ENCODE results near the gene TCF25.

TCF25 gene

DNA sequence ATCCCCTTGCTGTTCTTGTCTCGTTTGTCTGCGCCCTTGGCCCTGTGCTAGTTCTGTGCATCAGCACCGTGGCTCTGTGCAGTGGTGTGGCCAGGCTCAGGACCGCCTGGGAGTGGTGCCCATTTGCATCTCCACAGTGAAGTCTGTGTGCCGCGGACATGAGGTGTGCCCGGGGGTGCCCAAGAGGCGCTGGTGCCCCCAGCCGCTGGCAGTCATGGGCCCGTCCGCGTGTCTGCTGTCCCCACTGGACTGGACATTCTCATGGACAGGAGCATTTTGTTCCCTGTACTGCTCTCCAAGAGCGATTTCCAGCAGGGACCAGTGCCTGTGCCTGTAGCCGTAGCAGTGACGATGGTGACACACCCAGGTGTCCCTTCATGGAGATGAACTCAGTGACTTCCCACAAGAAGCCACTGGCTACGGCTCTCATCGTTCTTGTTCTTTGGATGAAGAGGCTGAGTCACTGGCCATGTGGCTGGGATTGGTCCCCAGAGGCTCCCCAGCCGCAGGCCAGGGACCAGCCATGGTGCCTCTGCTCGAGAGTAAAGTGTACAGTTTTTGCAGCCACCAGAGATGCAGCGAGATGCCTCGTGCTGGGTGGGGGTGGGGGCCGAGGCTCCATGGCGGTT lies 32.2 kb downstream of the TCF25 start:
- Histone ChIP-seq H3K27me3 (ENCODE audit: insufficient read depth, low read depth) (no peaks in the 10 kb centered on the region), H3K36me3 (ENCODE audit: insufficient read depth) (no peaks in the 10 kb centered on the region), H4K20me1 (ENCODE audit: insufficient read depth) (no peaks in the 10 kb centered on the region), H3K4me3 (IDR thresholded peaks at IDR 0.05; ENCODE audit: insufficient read depth, low read depth, low read length) (no peak overlapping the region), H3K4me1 (ENCODE audit: low read depth, poor library complexity, severe bottlenecking) (no peaks in the 10 kb centered on the region), H3K9ac (no peak overlapping the region), H3K79me2 (ENCODE audit: insufficient read depth, low read depth) (no peaks in the 10 kb centered on the region), H3K27ac (no peak overlapping the region), H3K4me2 (no peak overlapping the region), H2AFZ (ENCODE audit: low read depth) (no peak overlapping the region)
- TF ChIP-seq, protein P1, sequence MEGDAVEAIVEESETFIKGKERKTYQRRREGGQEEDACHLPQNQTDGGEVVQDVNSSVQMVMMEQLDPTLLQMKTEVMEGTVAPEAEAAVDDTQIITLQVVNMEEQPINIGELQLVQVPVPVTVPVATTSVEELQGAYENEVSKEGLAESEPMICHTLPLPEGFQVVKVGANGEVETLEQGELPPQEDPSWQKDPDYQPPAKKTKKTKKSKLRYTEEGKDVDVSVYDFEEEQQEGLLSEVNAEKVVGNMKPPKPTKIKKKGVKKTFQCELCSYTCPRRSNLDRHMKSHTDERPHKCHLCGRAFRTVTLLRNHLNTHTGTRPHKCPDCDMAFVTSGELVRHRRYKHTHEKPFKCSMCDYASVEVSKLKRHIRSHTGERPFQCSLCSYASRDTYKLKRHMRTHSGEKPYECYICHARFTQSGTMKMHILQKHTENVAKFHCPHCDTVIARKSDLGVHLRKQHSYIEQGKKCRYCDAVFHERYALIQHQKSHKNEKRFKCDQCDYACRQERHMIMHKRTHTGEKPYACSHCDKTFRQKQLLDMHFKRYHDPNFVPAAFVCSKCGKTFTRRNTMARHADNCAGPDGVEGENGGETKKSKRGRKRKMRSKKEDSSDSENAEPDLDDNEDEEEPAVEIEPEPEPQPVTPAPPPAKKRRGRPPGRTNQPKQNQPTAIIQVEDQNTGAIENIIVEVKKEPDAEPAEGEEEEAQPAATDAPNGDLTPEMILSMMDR (conservative IDR thresholded peaks at IDR 0.05; ENCODE audit: low read depth, low read length), result no peak

DNA sequence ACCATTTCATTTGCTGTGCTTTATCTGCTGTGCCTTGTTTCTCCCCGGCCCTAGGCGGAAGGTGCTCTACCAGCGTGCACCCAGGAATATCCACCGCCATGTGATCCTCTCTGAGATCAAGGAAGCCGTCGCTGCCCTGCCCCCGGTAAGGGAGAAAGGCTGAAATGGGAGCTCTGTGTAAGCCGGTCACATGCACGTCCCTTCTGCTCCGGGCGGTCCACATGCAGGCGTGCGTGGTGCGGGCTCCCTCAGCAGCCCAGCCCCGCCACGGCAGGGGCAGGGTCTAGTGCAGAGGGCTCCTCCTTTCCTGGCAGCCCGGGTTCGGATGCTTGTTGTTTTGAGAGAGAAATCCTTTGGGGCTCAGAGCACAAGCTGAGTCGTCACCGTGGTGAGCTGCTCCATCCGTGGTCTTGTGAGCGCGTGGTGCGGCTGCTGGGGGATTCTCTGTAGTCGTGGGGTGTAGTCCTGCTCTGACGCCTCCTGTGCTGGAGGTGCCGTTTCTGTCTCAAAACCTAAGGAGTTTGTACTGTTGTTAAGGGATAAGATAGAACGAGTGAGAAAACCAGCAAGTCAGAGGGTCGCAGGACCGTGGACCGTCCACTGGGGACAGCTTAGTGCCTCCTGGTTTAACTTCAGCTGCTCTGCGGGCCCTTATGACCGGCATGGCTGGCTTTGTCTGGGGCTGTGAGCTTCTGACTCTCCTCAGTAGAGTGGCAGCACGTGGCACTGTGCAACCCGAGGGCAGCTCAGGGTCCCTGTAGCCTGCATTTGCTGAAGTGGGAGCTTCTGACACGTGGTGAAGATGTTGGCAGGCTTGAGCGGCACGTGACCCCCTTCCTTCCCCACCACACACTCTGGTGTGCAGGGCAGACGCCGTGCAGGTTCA lies 33.0 kb downstream of the TCF25 start:
- no peak overlapping the region for H3K27ac ChIP-seq

GRCh38 chr16:89907055-89907814 lies 33.8 kb downstream of the TCF25 start:
- Histone ChIP-seq H3K27ac (no peak overlapping the region), H3K4me2 (no peak overlapping the region), H3K79me2 (ENCODE audit: insufficient read depth, low read depth) (no peaks in the 10 kb centered on the region), H3K4me1 (ENCODE audit: low read depth, poor library complexity, severe bottlenecking) (no peaks in the 10 kb centered on the region), H4K20me1 (ENCODE audit: insufficient read depth) (no peaks in the 10 kb centered on the region), H2AFZ (ENCODE audit: low read depth) (no peak overlapping the region), H3K4me3 (IDR thresholded peaks at IDR 0.05; ENCODE audit: insufficient read depth, low read depth, low read length) (no peak overlapping the region), H3K9ac (no peak overlapping the region), H3K36me3 (ENCODE audit: insufficient read depth) (no peaks in the 10 kb centered on the region), H3K27me3 (ENCODE audit: insufficient read depth, low read depth) (no peaks in the 10 kb centered on the region)
- TF ChIP-seq, protein P1 (conservative IDR thresholded peaks at IDR 0.05; ENCODE audit: low read depth, low read length), result no peak

More for the DNA sequence above, 33.0 kb downstream of the TCF25 start:
- no peak overlapping the region for H3K4me3 ChIP-seq (IDR thresholded peaks at IDR 0.05; ENCODE audit: insufficient read depth, low read depth, low read length)
- no peak overlapping the region for H3K4me2 ChIP-seq
- no peak overlapping the region for H2AFZ ChIP-seq (ENCODE audit: low read depth)
- H3K27me3 ChIP-seq (ENCODE audit: insufficient read depth, low read depth), result no peaks in the 10 kb centered on the region
- H3K79me2 ChIP-seq (ENCODE audit: insufficient read depth, low read depth), result no peaks in the 10 kb centered on the region
- TF ChIP-seq, protein P1 (conservative IDR thresholded peaks at IDR 0.05; ENCODE audit: low read depth, low read length), result no peak
- no peaks in the 10 kb centered on the region for H3K4me1 ChIP-seq (ENCODE audit: low read depth, poor library complexity, severe bottlenecking)
- no peaks in the 10 kb centered on the region for H4K20me1 ChIP-seq (ENCODE audit: insufficient read depth)
- H3K9ac ChIP-seq, result no peak overlapping the region
- H3K36me3 ChIP-seq (ENCODE audit: insufficient read depth), result no peaks in the 10 kb centered on the region

DNA sequence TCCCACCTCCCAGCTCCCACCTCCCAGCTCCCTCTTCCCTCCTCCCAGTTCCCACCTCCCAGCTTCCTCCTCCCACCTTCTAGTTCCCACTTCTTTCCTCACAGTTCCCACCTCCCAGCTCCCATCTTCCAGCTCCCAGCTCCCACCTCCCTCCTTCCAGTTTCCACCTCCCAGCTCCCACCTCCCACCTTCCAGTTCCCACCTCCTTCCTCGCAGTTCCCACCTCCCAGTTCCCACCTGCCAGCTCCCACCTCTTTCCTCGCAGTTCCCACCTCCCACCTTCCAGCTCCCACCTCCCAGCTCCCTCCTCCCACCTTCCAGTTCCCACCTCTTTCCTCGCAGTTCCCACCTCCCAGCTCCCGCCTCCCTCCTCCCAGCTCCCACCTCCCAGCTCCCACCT lies 34.8 kb downstream of the TCF25 start:
- no peak overlapping the region for H3K27ac ChIP-seq
- H3K4me3 ChIP-seq (IDR thresholded peaks at IDR 0.05; ENCODE audit: insufficient read depth, low read depth, low read length), result no peak overlapping the region
- no peaks in the 10 kb centered on the region for H3K36me3 ChIP-seq (ENCODE audit: insufficient read depth)
- H3K9ac ChIP-seq, result no peak overlapping the region
- H4K20me1 ChIP-seq (ENCODE audit: insufficient read depth), result no peaks in the 10 kb centered on the region
- TF ChIP-seq, protein P1 (conservative IDR thresholded peaks at IDR 0.05; ENCODE audit: low read depth, low read length), result no peak
- no peaks in the 10 kb centered on the region for H3K4me1 ChIP-seq (ENCODE audit: low read depth, poor library complexity, severe bottlenecking)
- H3K4me2 ChIP-seq, result no peak overlapping the region
- no peak overlapping the region for H2AFZ ChIP-seq (ENCODE audit: low read depth)
- no peaks in the 10 kb centered on the region for H3K27me3 ChIP-seq (ENCODE audit: insufficient read depth, low read depth)
- H3K79me2 ChIP-seq (ENCODE audit: insufficient read depth, low read depth), result no peaks in the 10 kb centered on the region
